ENCODE results near the gene SVBP. TPM values are rescaled to one million over a fixed set of nuclear protein-coding genes. Genes with fewer than 3 reads are reported as not detected.

Gene SVBP
- total RNA-seq, 2 donors from 2014 or later = 15.0 to 42.5 TPM

DNA sequence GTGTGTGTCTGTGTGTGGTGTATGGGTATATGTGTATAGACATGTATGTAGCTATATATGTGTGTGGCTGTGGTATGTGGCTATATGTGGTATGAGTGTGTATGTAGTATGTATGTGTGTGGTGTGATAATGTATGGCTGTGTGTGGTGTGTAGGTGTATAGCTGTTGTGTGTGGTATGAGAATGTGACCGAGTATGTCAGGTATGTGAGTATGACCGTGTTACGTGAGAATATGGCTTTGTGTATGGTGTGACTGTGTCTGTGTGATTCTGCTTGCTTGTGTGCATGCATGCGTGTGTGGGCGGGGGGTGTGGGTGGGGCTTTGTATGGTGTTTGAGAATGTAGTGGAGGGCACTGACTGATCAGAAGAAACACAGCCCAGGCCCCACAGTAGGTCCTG, 32.7 kb upstream of the SVBP start:
- H3K4me3 ChIP-seq = no peak overlapping the region
- TF ChIP-seq POLR2A (IDR thresholded peaks at IDR 0.05) = no peak
- TF ChIP-seq CTCF (IDR thresholded peaks at IDR 0.05) = no peak
- no peak for TF ChIP-seq POLR2AphosphoS5 (IDR thresholded peaks at IDR 0.05)
- no peaks in the 10 kb centered on the region for H3K27me3 ChIP-seq (replicated peaks; ENCODE audit: insufficient read depth)
- no peak for DNase-seq (ENCODE audit: low spot score)
- peaks cover 0 to 9% of the 10 kb centered on the region in 2 donors for H3K36me3 ChIP-seq
- WGBS = 97% methylated on average over 5 of the region's 5 CpGs
- no peaks in the 10 kb centered on the region for H3K9me3 ChIP-seq
- intact Hi-C loops (cut with DNase I) = loop anchor here (10.0 kb wide), 1 partner anchor 165 kb away; the partner anchor contains the start of gene YBX1
- H3K4me1 ChIP-seq (replicated peaks) = no peaks in the 10 kb centered on the region
- H3K27ac ChIP-seq = no peak overlapping the region

DNA sequence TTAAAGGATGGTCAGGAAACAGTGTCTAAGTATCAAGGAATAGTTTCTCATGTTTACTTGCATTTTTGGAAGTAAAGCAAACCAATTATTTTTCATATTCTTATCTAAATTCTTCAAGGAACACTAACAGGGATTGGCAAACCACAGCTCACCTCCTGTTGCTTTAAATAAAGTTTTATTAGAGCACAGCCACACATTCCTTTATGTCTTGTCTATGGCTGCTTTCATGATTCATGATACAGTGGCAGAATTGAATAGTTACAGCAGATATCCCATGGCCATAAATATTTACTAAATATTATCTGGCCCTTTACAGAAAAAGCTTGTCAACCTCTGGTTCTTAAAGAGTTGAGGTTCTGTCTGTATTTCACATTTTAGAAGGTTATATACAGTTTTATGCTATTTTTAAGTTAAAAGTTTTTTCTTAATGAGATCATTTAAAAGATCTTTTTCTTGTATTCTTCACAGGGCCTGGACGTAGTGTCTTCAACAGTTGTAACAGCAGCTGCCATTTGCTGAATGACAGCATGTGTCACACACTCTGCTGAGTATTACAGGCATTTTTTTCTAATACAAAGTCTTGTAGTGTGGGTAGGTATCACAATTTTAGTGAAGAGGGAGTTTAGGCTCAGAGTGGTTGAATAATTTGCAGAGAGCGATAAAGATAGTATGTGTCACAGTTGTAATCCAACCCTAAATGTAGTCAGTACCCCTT, 31.8 kb upstream of the SVBP start:
- intact Hi-C loops (cut with DNase I) = loop anchor here (10.0 kb wide), 1 partner anchor 164 kb away; the partner anchor contains the start of gene YBX1
- TF ChIP-seq CTCF (IDR thresholded peaks at IDR 0.05) (no peak), POLR2A (IDR thresholded peaks at IDR 0.05) (no peak), POLR2AphosphoS5 (IDR thresholded peaks at IDR 0.05) (no peak)
- no peaks in the 10 kb centered on the region for H3K4me1 ChIP-seq (replicated peaks)
- H3K27ac ChIP-seq = no peak overlapping the region
- no peak overlapping the region for H3K4me3 ChIP-seq
- H3K9me3 ChIP-seq = no peaks in the 10 kb centered on the region
- H3K27me3 ChIP-seq (replicated peaks; ENCODE audit: insufficient read depth) = no peaks in the 10 kb centered on the region
- peaks cover 0 to 9% of the 10 kb centered on the region in 2 donors for H3K36me3 ChIP-seq
- 97% methylated on average over 2 of the region's 2 CpGs for WGBS
- DNase-seq (ENCODE audit: low spot score) = no peak

GRCh38 chr1:42847721-42848460, 30.7 kb upstream of the SVBP start:
- WGBS = 72% methylated on average over 6 of the region's 6 CpGs
- no peak for DNase-seq (ENCODE audit: low spot score)
- intact Hi-C loops (cut with DNase I) = loop anchor here (10.0 kb wide), 1 partner anchor 163 kb away; the partner anchor contains the start of gene YBX1
- H3K9me3 ChIP-seq = no peaks in the 10 kb centered on the region
- H3K4me1 ChIP-seq (replicated peaks) = no peaks in the 10 kb centered on the region
- H3K27me3 ChIP-seq (replicated peaks; ENCODE audit: insufficient read depth) = no peaks in the 10 kb centered on the region
- no peak overlapping the region for H3K4me3 ChIP-seq
- TF ChIP-seq POLR2AphosphoS5 (IDR thresholded peaks at IDR 0.05) = no peak
- TF ChIP-seq CTCF (IDR thresholded peaks at IDR 0.05) = no peak
- no peak for TF ChIP-seq POLR2A (IDR thresholded peaks at IDR 0.05)
- no peak overlapping the region for H3K27ac ChIP-seq
- H3K36me3 ChIP-seq = peaks cover 0 to 9% of the 10 kb centered on the region in 2 donors

DNA sequence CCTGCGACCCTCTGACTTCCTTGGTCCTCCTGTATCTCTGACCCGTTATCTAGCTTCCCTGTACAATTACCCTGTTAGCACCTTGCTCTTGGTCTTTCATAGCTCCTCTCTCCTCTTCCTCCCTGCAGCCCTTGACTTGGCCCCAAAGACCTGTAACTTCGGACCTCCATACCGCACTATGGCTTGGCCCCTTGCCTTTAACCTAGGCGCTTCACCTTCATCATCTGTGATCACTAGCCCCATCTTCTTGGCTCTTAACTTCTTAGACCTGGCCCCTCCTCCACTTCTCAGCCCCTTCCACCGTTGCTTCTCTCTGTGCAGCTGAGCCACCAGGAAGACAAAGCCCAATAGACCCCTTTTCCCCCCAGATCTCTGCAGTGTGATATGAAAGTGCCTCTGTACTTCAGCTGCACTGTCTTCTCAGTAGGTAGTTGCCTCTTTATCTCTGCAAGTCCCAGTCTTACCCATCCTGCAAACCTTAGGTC, 30.0 kb upstream of the SVBP start:
- H3K27me3 ChIP-seq (replicated peaks; ENCODE audit: insufficient read depth) = no peaks in the 10 kb centered on the region
- DNase-seq (ENCODE audit: low spot score) = no peak
- H3K4me1 ChIP-seq (replicated peaks) = no peaks in the 10 kb centered on the region
- TF ChIP-seq CTCF (IDR thresholded peaks at IDR 0.05) (no peak), POLR2AphosphoS5 (IDR thresholded peaks at IDR 0.05) (no peak), POLR2A (IDR thresholded peaks at IDR 0.05) (no peak)
- H3K9me3 ChIP-seq = no peaks in the 10 kb centered on the region
- H3K27ac ChIP-seq = peak overlapping the region; percentile 79 to 81
- H3K4me3 ChIP-seq = peak overlapping the region; percentile 90 to 94
- 7% methylated on average over 6 of the region's 6 CpGs for WGBS
- H3K36me3 ChIP-seq = peaks cover 0 to 9% of the 10 kb centered on the region in 2 donors
- intact Hi-C loops (cut with DNase I) = loop anchor here (10.0 kb wide), 1 partner anchor 162 kb away; the partner anchor contains the start of gene YBX1
